HEK293T (cell line): Measurements from ENCODE around the gene GFRA4.

Source experiments
- CTCF ChIA-PET: fragments of 350-600 bp; formaldehyde crosslinking; extraction: SDS; loops from one replicate; lab custom pipeline; 2021; ENCODE audit warnings: antibody characterized with exemption, inconsistent platforms; lab: Yijun Ruan, JAX
- POLR2A ChIA-PET: fragments of 350-600 bp; formaldehyde crosslinking; extraction: SDS; loops from one replicate; lab custom pipeline; 2020; ENCODE audit warnings: antibody characterized with exemption, inconsistent platforms; lab: Yijun Ruan, JAX
- DNase-seq: peaks from one replicate; pipeline ENCODE4 v3.0.0; 2012; ENCODE audit warnings: mixed read lengths; ENCODE audit errors: extremely low spot score
- ARNT ChIP-seq: fragments of 450-650 bp; IDR thresholded peaks from 2 replicates; pipeline ENCODE4 v1.6.1; 2017; ENCODE audit warnings: mild to moderate bottlenecking
- BHLHE40 ChIP-seq: fragments of 450-650 bp; IDR thresholded peaks from 2 replicates; pipeline ENCODE4 v1.6.1; 2016; ENCODE audit warnings: mild to moderate bottlenecking, moderate library complexity, borderline replicate concordance
- CTBP1 ChIP-seq: fragments of 450-650 bp; IDR thresholded peaks from 2 replicates; pipeline ENCODE4 v1.6.1; 2016; ENCODE audit warnings: borderline replicate concordance
- ELF4 ChIP-seq: fragments of 450-650 bp; IDR thresholded peaks from 2 replicates; pipeline ENCODE4 v1.6.1; 2017; ENCODE audit warnings: antibody characterized with exemption
- FOXA1 ChIP-seq: fragments of 450-650 bp; IDR thresholded peaks from 2 replicates; pipeline ENCODE4 v1.6.1; 2016; ENCODE audit warnings: mild to moderate bottlenecking
- FOXK2 ChIP-seq: fragments of 450-650 bp; IDR thresholded peaks from 2 replicates; pipeline ENCODE4 v1.6.1; 2016; ENCODE audit warnings: mild to moderate bottlenecking
- FOXM1 ChIP-seq: fragments of 450-650 bp; IDR thresholded peaks from 2 replicates; pipeline ENCODE4 v1.6.1; 2017; ENCODE audit warnings: mild to moderate bottlenecking, borderline replicate concordance
- HDGF ChIP-seq: fragments of 450-650 bp; IDR thresholded peaks from 2 replicates; pipeline ENCODE4 v1.6.1; 2017; ENCODE audit warnings: antibody characterized with exemption, borderline replicate concordance
- L3MBTL2 ChIP-seq: fragments of 450-650 bp; conservative IDR thresholded peaks from 2 replicates; pipeline ENCODE4 v1.6.1; 2016; ENCODE audit warnings: mild to moderate bottlenecking
- LEF1 ChIP-seq: fragments of 450-650 bp; IDR thresholded peaks from 2 replicates; pipeline ENCODE4 v1.6.1; 2017; ENCODE audit warnings: mild to moderate bottlenecking, borderline replicate concordance
- NFRKB ChIP-seq: fragments of 450-650 bp; IDR thresholded peaks from 2 replicates; pipeline ENCODE4 v1.6.1; 2016; ENCODE audit warnings: mild to moderate bottlenecking, moderate library complexity
- PKNOX1 ChIP-seq: fragments of 450-650 bp; IDR thresholded peaks from 2 replicates; pipeline ENCODE4 v1.6.1; 2016
- SP1 ChIP-seq: fragments of 450-650 bp; IDR thresholded peaks from 2 replicates; pipeline ENCODE4 v1.6.1; 2017
- SUZ12 ChIP-seq: fragments of 450-650 bp; IDR thresholded peaks from 2 replicates; pipeline ENCODE4 v1.6.1; 2016; ENCODE audit warnings: mild to moderate bottlenecking
- TARDBP ChIP-seq: fragments of 450-650 bp; IDR thresholded peaks from 2 replicates; pipeline ENCODE4 v1.6.1; 2016
- ZNF384 ChIP-seq: fragments of 450-650 bp; IDR thresholded peaks from 2 replicates; pipeline ENCODE4 v1.6.1; 2016

GFRA4 gene

GRCh38 chr20:3670945-3671344, 7.7 kb upstream of the GFRA4 start:
- ChIA-PET CTCF (interaction anchor here (0.6 kb wide), 1 partner anchor 12 kb away, joined by 5 read pairs; no protein-coding TSS in a partner anchor), POLR2A (no interaction called here)
- TF ChIP-seq LEF1 (no peak), ZNF384 (no peak), TARDBP (no peak), SUZ12 (no peak), ELF4 (no peak), PKNOX1 (no peak), SP1 (no peak), FOXA1 (no peak), FOXM1 (no peak), CTBP1 (no peak)
- DNase-seq: no peak

GRCh38 chr20:3670511-3670910, 7.3 kb upstream of the GFRA4 start:
- no peak for DNase-seq
- CTCF ChIA-PET: no interaction called here
- POLR2A ChIA-PET: no interaction called here
- TF ChIP-seq BHLHE40: no peak
- TF ChIP-seq FOXA1: no peak

- ChIA-PET CTCF (no interaction called here), POLR2A (no interaction called here)
- DNase-seq: no peak
- TF ChIP-seq FOXK2 (no peak), FOXA1 (no peak), L3MBTL2 (no peak), BHLHE40 (no peak), ELF4 (no peak), FOXM1 (no peak)
Measured at GRCh38 chr20:3669710-3670367, 6.6 kb upstream of the GFRA4 start.

- TF ChIP-seq ZNF384: no peak
- TF ChIP-seq NFRKB: no peak
- no peak for TF ChIP-seq FOXA1
- no peak for TF ChIP-seq PKNOX1
- TF ChIP-seq TARDBP: no peak
- TF ChIP-seq BHLHE40: no peak
- TF ChIP-seq ELF4: no peak
- TF ChIP-seq SUZ12: no peak
- no peak for TF ChIP-seq L3MBTL2
- TF ChIP-seq HDGF: no peak
- TF ChIP-seq SP1: no peak
- DNase-seq: no peak
- POLR2A ChIA-PET: no interaction called here
- CTCF ChIA-PET: interaction anchor here (2.5 kb wide), 1 partner anchor 10 kb away, joined by 10 read pairs; no protein-coding TSS in a partner anchor
Measured at GRCh38 chr20:3667434-3668037, 4.3 kb upstream of the GFRA4 start.

- ChIA-PET CTCF (interaction anchor here (0.6 kb wide), 1 partner anchor 39 kb away, joined by 3 read pairs; no protein-coding TSS in a partner anchor), POLR2A (no interaction called here)
- DNase-seq: no peak
- no peak for TF ChIP-seq CTBP1
- TF ChIP-seq SUZ12: no peak
- TF ChIP-seq NFRKB: no peak
- TF ChIP-seq TARDBP: no peak
- TF ChIP-seq LEF1: no peak
- TF ChIP-seq BHLHE40: no peak
- TF ChIP-seq SP1: no peak
- TF ChIP-seq ELF4: no peak
- no peak for TF ChIP-seq L3MBTL2
- TF ChIP-seq FOXK2: no peak
- TF ChIP-seq FOXA1: no peak
- TF ChIP-seq HDGF: no peak
- TF ChIP-seq PKNOX1: no peak
Measured at GRCh38 chr20:3663858-3664257, 659 bp upstream of the GFRA4 start.

- ChIA-PET POLR2A (no interaction called here), CTCF (no interaction called here)
- no peak for TF ChIP-seq NFRKB
- no peak for TF ChIP-seq ZNF384
- TF ChIP-seq ARNT: no peak
- TF ChIP-seq LEF1: no peak
- TF ChIP-seq BHLHE40: no peak
- TF ChIP-seq FOXK2: no peak
- TF ChIP-seq FOXM1: no peak
- no peak for TF ChIP-seq PKNOX1
- TF ChIP-seq HDGF: no peak
- no peak for TF ChIP-seq TARDBP
- TF ChIP-seq CTBP1: no peak
- no peak for TF ChIP-seq SP1
- TF ChIP-seq SUZ12: no peak
- TF ChIP-seq L3MBTL2: no peak
- TF ChIP-seq FOXA1: no peak
- no peak for TF ChIP-seq ELF4
- no peak for DNase-seq
Measured at GRCh38 chr20:3661814-3662665, 1.2 kb downstream of the GFRA4 start.
